Measurements from ENCODE around the gene PARD3B.

DNA sequence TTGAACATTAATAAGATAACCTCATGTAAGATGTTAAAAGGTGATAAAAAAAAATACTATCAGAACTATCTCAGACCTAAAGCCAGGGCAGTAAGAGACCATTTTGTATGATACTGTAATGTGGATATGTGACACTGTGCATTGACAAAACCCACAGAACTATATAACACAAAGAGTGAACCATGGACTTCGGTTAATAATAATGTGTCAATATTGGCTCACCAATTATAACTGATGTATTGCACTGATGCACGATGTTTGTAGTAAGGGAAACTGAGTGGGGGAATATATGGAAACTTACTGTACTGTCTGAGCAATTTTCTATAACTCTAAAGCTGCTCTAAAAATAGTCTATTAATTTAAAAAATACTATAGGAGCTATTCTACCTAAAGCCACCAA is 40.7 kb upstream of the PARD3B start:
- TF ChIP-seq, protein P1, sequence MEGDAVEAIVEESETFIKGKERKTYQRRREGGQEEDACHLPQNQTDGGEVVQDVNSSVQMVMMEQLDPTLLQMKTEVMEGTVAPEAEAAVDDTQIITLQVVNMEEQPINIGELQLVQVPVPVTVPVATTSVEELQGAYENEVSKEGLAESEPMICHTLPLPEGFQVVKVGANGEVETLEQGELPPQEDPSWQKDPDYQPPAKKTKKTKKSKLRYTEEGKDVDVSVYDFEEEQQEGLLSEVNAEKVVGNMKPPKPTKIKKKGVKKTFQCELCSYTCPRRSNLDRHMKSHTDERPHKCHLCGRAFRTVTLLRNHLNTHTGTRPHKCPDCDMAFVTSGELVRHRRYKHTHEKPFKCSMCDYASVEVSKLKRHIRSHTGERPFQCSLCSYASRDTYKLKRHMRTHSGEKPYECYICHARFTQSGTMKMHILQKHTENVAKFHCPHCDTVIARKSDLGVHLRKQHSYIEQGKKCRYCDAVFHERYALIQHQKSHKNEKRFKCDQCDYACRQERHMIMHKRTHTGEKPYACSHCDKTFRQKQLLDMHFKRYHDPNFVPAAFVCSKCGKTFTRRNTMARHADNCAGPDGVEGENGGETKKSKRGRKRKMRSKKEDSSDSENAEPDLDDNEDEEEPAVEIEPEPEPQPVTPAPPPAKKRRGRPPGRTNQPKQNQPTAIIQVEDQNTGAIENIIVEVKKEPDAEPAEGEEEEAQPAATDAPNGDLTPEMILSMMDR (IDR thresholded peaks at IDR 0.05), result no peak
- TF ChIP-seq POLR2A (IDR thresholded peaks at IDR 0.05), result no peak
